Trophoblast cell (in vitro differentiated cells and primary cell): ENCODE data around the gene APEX1.
A peak's percentile ranks its signal among the peaks of the same experiment; 100 is the strongest.

Experiments used
- DNase-seq, 2 donors: peaks; one replicate each; pipeline ENCODE4 v3.0.0-alpha.2; 2016
- H2AFZ ChIP-seq: 2 replicates; pipeline ENCODE4 v1.6.1; 2013; ENCODE audit warnings: low read length, moderate library complexity, mild to moderate bottlenecking; ENCODE audit not compliant: insufficient read depth, poor library complexity
- H2AK5ac ChIP-seq: 2 replicates; pipeline ENCODE4 v1.6.1; 2013; ENCODE audit warnings: mild to moderate bottlenecking, low read length
- H2BK120ac ChIP-seq: 2 replicates; pipeline ENCODE4 v1.6.1; 2013; ENCODE audit warnings: low read length, mild to moderate bottlenecking, moderate library complexity; ENCODE audit not compliant: insufficient read depth, poor library complexity
- H2BK12ac ChIP-seq: 2 replicates; pipeline ENCODE4 v1.6.1; 2013; ENCODE audit warnings: mild to moderate bottlenecking, low read length, moderate library complexity
- H2BK5ac ChIP-seq: 2 replicates; pipeline ENCODE4 v1.6.1; 2013; ENCODE audit warnings: low read length, low read depth, moderate library complexity, mild to moderate bottlenecking; ENCODE audit not compliant: poor library complexity
- H3K14ac ChIP-seq: 2 replicates; pipeline ENCODE4 v1.6.1; 2013; ENCODE audit warnings: mild to moderate bottlenecking, low read length
- H3K18ac ChIP-seq: 2 replicates; pipeline ENCODE4 v1.6.1; 2013; ENCODE audit warnings: mild to moderate bottlenecking, low read length
- H3K23ac ChIP-seq: 2 replicates; pipeline ENCODE4 v1.6.1; 2013; ENCODE audit warnings: low read length
- H3K27ac ChIP-seq: 2 replicates; pipeline ENCODE4 v1.5.1; 2013; ENCODE audit warnings: low read depth, mild to moderate bottlenecking, inconsistent platforms, low read length, moderate library complexity
- H3K27me3 ChIP-seq: 2 replicates; pipeline ENCODE4 v1.6.1; 2013; ENCODE audit warnings: inconsistent platforms, mild to moderate bottlenecking, low read length, moderate library complexity; ENCODE audit not compliant: insufficient read depth
- H3K36me3 ChIP-seq, 2 experiments: 1 replicate in 1 of 2; 2 replicates in 1 of 2; pipeline ENCODE4 v1.6.1; 2013; ENCODE audit warnings: low read length in 2 of 2, mild to moderate bottlenecking in 2 of 2, moderate library complexity in 1 of 2; ENCODE audit not compliant: insufficient read depth in 2 of 2, control insufficient read depth in 1 of 2
- H3K4ac ChIP-seq: 2 replicates; pipeline ENCODE4 v1.6.1; 2013; ENCODE audit warnings: low read depth, mild to moderate bottlenecking, low read length, moderate library complexity
- H3K4me1 ChIP-seq, 2 experiments: 1 replicate in 1 of 2; 2 replicates in 1 of 2; pipeline ENCODE4 v1.6.1; 2013; ENCODE audit warnings: low read length in 2 of 2, mild to moderate bottlenecking in 2 of 2, moderate library complexity in 1 of 2; ENCODE audit not compliant: insufficient read depth in 2 of 2, control insufficient read depth in 1 of 2
- H3K4me2 ChIP-seq: 2 replicates; pipeline ENCODE4 v1.6.1; 2013; ENCODE audit warnings: inconsistent platforms, mild to moderate bottlenecking, low read length, moderate library complexity
- H3K4me3 ChIP-seq: 2 replicates; pipeline ENCODE4 v1.5.1; 2013; ENCODE audit warnings: mild to moderate bottlenecking, low read depth, low read length, inconsistent platforms
- H3K79me1 ChIP-seq: one replicate; pipeline ENCODE4 v1.6.1; 2013; ENCODE audit warnings: low read length
- H3K79me2 ChIP-seq: 2 replicates; pipeline ENCODE4 v1.6.1; 2013; ENCODE audit warnings: low read length, mild to moderate bottlenecking; ENCODE audit not compliant: control insufficient read depth, insufficient read depth, poor library complexity
- H3K9ac ChIP-seq: 2 replicates; pipeline ENCODE4 v1.6.1; 2013; ENCODE audit warnings: mild to moderate bottlenecking, low read length
- H3K9me3 ChIP-seq: 2 replicates; pipeline ENCODE4 v1.6.1; 2013; ENCODE audit warnings: low read depth, mild to moderate bottlenecking, control low read depth, inconsistent platforms, low read length; ENCODE audit not compliant: insufficient read depth
- H4K12ac ChIP-seq: 2 replicates; pipeline ENCODE4 v1.6.1; 2013; ENCODE audit warnings: low read depth, mild to moderate bottlenecking, low read length, moderate library complexity
- H4K8ac ChIP-seq: 2 replicates; pipeline ENCODE4 v1.6.1; 2013; ENCODE audit warnings: low read depth, mild to moderate bottlenecking, low read length, moderate library complexity
- H4K91ac ChIP-seq: one replicate; pipeline ENCODE4 v1.6.1; 2013; ENCODE audit warnings: low read depth, mild to moderate bottlenecking, low read length, moderate library complexity
- WGBS: extraction: QIAGEN DNeasy Blood & Tissue Kit; methylation state at CpG from one replicate; pipeline ENCODE4 v1.1.7; 2013; ENCODE audit warnings: missing lambda C conversion rate; ENCODE audit not compliant: insufficient read length, insufficient coverage; ENCODE audit errors: extremely low coverage; 5-methylcytosine and 5-hydroxymethylcytosine counted together

Gene APEX1

GRCh38 chr14:20468764-20469241 is 13.8 kb downstream of the APEX1 start:
- Histone ChIP-seq H2BK12ac (no peak overlapping the region), H3K23ac (no peak overlapping the region), H3K79me1 (peaks cover 10% of the 10 kb centered on the region), H3K4me1 (peaks cover 2 to 8% of the 10 kb centered on the region in 2 experiments), H3K36me3 (peaks cover 3 to 7% of the 10 kb centered on the region in 2 experiments), H3K27me3 (no peaks in the 10 kb centered on the region), H3K14ac (no peak overlapping the region), H4K8ac (peak overlapping the region; percentile 40), H3K9me3 (no peaks in the 10 kb centered on the region), H3K27ac (no peak overlapping the region), H2BK120ac (no peak overlapping the region), H2BK5ac (no peak overlapping the region), H4K12ac (no peak overlapping the region), H2AFZ (peak overlapping the region; percentile 54), H3K4me3 (no peak overlapping the region), H3K4me2 (peak overlapping the region; percentile 81), H2AK5ac (no peak overlapping the region), H4K91ac (no peak overlapping the region), H3K18ac (no peak overlapping the region), H3K79me2 (peaks cover 2% of the 10 kb centered on the region), H3K4ac (no peak overlapping the region), H3K9ac (no peak overlapping the region)
- WGBS: no CpG with 5 or more reads among the region's 16 CpGs
- DNase-seq: no peak

GRCh38 chr14:20469242-20469889 is 14.3 kb downstream of the APEX1 start, which contains the start of gene PNP:
PNP (plus strand) TSS chr14:20469406; CDS start chr14:20469525, 119 bp downstream.
- Histone ChIP-seq H3K18ac (peak within 1 kb of the TSS; percentile 87), H3K27ac (peak within 1 kb of the TSS; percentile 46), H2BK12ac (no peak within 1 kb of the TSS), H3K36me3 (peaks cover 4 to 9% of the 10 kb centered on the region in 2 experiments), H3K4me2 (peak within 1 kb of the TSS; percentile 81), H3K9me3 (no peaks in the 10 kb centered on the region), H3K4ac (peak within 1 kb of the TSS; percentile 73), H2AK5ac (peak within 1 kb of the TSS; percentile 4), H4K12ac (peak within 1 kb of the TSS; percentile 54), H2AFZ (peak within 1 kb of the TSS; percentile 54), H4K8ac (peak within 1 kb of the TSS; percentile 56), H2BK5ac (peak within 1 kb of the TSS; percentile 65), H3K14ac (peak within 1 kb of the TSS; percentile 14), H3K23ac (no peak within 1 kb of the TSS), H3K27me3 (no peaks in the 10 kb centered on the region), H3K9ac (peak within 1 kb of the TSS; percentile 32), H3K4me3 (peak within 1 kb of the TSS; percentile 85), H4K91ac (peak within 1 kb of the TSS; percentile 45), H3K79me2 (peaks cover 2% of the 10 kb centered on the region), H3K79me1 (peaks cover 10% of the 10 kb centered on the region), H3K4me1 (peaks cover 2 to 8% of the 10 kb centered on the region in 2 experiments), H2BK120ac (peak within 1 kb of the TSS; percentile 53)
- WGBS: no CpG with 5 or more reads among the region's 40 CpGs
- DNase-seq: peak; percentile 72 to 85

- Histone ChIP-seq H4K8ac (peak overlapping the region; percentile 57), H4K91ac (peak overlapping the region; percentile 45), H3K4me1 (peaks cover 2 to 8% of the 10 kb centered on the region in 2 experiments), H3K27me3 (no peaks in the 10 kb centered on the region), H2AK5ac (peak overlapping the region; percentile 4), H3K4me3 (peak overlapping the region; percentile 85), H3K27ac (peak overlapping the region; percentile 55), H2BK12ac (no peak overlapping the region), H3K36me3 (peaks cover 9 to 15% of the 10 kb centered on the region in 2 experiments), H3K9ac (peak overlapping the region; percentile 24), H3K4me2 (peak overlapping the region; percentile 81), H3K14ac (peak overlapping the region; percentile 14), H3K23ac (no peak overlapping the region), H3K18ac (peak overlapping the region; percentile 87), H3K79me2 (peaks cover 2% of the 10 kb centered on the region), H3K4ac (peak overlapping the region; percentile 73), H4K12ac (peak overlapping the region; percentile 54), H2BK120ac (peak overlapping the region; percentile 53), H3K9me3 (no peaks in the 10 kb centered on the region), H2BK5ac (peak overlapping the region; percentile 65), H3K79me1 (peaks cover 10% of the 10 kb centered on the region), H2AFZ (peak overlapping the region; percentile 46)
- DNase-seq: peak; percentile 64 to 69
- WGBS: no CpG with 5 or more reads among the region's 12 CpGs
These were observed 15.0 kb downstream of the APEX1 start for GRCh38 chr14:20469890-20470602.

- Histone ChIP-seq H2AK5ac (no peak overlapping the region), H3K27ac (peak overlapping the region; percentile 55), H3K27me3 (no peaks in the 10 kb centered on the region), H3K9me3 (no peaks in the 10 kb centered on the region), H4K12ac (no peak overlapping the region), H2AFZ (no peak overlapping the region), H3K14ac (no peak overlapping the region), H3K36me3 (peaks cover 12 to 20% of the 10 kb centered on the region in 2 experiments), H3K4me3 (no peak overlapping the region), H2BK120ac (no peak overlapping the region), H3K79me2 (peaks cover 2% of the 10 kb centered on the region), H2BK12ac (no peak overlapping the region), H3K4me2 (peak overlapping the region; percentile 81), H3K23ac (no peak overlapping the region), H2BK5ac (no peak overlapping the region), H3K18ac (no peak overlapping the region), H3K4me1 (peaks cover 2 to 8% of the 10 kb centered on the region in 2 experiments), H3K9ac (no peak overlapping the region), H4K91ac (no peak overlapping the region), H3K79me1 (peaks cover 10% of the 10 kb centered on the region), H3K4ac (no peak overlapping the region), H4K8ac (peak overlapping the region; percentile 57)
- DNase-seq: no peak
- no CpG with 5 or more reads among the region's 2 CpGs for WGBS
These were observed 15.5 kb downstream of the APEX1 start for GRCh38 chr14:20470603-20470901.
